SK-N-SH (cell line): ENCODE data around the gene VSIG8. TPM values are rescaled to one million over a fixed set of nuclear protein-coding genes. Genes with fewer than 3 reads are reported as not detected.

ENCODE experiments used
- CTCF ChIA-PET: fragments of 300-600, 350-600 bp; formaldehyde crosslinking; extraction: SDS; loops from one replicate; lab custom pipeline; 2021; lab: Yijun Ruan, JAX
- POLR2A ChIA-PET: fragments of 350-600 bp; sonication (Branson Sonifier 250); formaldehyde crosslinking; extraction: SDS; loops from one replicate; lab custom pipeline; 2020; ENCODE audit warnings: antibody characterized with exemption, inconsistent platforms; lab: Yijun Ruan, JAX
- DNase-seq: peaks from one replicate; pipeline ENCODE4 v3.0.0; 2012
- H2AFZ ChIP-seq: fragments of 200-600 bp; sonication (generic); 2 replicates; pipeline ENCODE4 v1.8.1; 2016; ENCODE audit warnings: antibody characterized with exemption, mild to moderate bottlenecking, low read depth
- H3F3A ChIP-seq: fragments of 200-600 bp; sonication (generic); replicated peaks from 2 replicates; pipeline ENCODE3; 2016; ENCODE audit warnings: antibody characterized with exemption, mild to moderate bottlenecking; ENCODE audit not compliant: insufficient read depth
- H3K27ac ChIP-seq, 2 experiments: fragments of 200-500 bp in 1 of 2; fragments of 200-600 bp in 1 of 2; sonication (Bioruptor generic) in 1 of 2; sonication (generic), shearing (Covaris generic) in 1 of 2; 2 replicates each; pipeline versions ENCODE4 v1.5.1 to v1.6.1; 2014 to 2016; ENCODE audit warnings: low read depth in 2 of 2, inconsistent platforms in 1 of 2, low read length in 1 of 2, mild to moderate bottlenecking in 1 of 2, mixed read lengths in 1 of 2
- H3K27me3 ChIP-seq: fragments of 200-600 bp; sonication (generic), shearing (Covaris generic); 2 replicates; pipeline ENCODE4 v1.6.1; 2016; ENCODE audit warnings: mixed run types; ENCODE audit not compliant: insufficient read depth
- H3K36me3 ChIP-seq, 2 experiments: fragments of 200-500 bp in 1 of 2; fragments of 200-600 bp in 1 of 2; sonication (Bioruptor generic) in 1 of 2; sonication (generic) in 1 of 2; replicated peaks in 1 of 2; 2 replicates each; pipeline versions ENCODE3 to v1.5.1; 2014 to 2016; ENCODE audit warnings: low read length in 1 of 2, mild to moderate bottlenecking in 1 of 2; ENCODE audit not compliant: insufficient read depth in 2 of 2, control insufficient read depth in 1 of 2
- H3K4me1 ChIP-seq, 2 experiments: fragments of 200-500 bp in 1 of 2; fragments of 200-600 bp in 1 of 2; sonication (Bioruptor generic) in 1 of 2; sonication (generic), shearing (Covaris generic) in 1 of 2; 2 replicates each; pipeline versions ENCODE4 v1.5.1 to v1.6.1; 2014 to 2016; ENCODE audit warnings: low read depth in 1 of 2, low read length in 1 of 2, mixed run types in 1 of 2; ENCODE audit not compliant: insufficient read depth in 2 of 2, control insufficient read depth in 1 of 2
- H3K4me2 ChIP-seq: fragments of 200-600 bp; sonication (generic), shearing (Covaris generic); 2 replicates; pipeline ENCODE4 v1.6.1; 2017; ENCODE audit warnings: mixed run types
- H3K4me3 ChIP-seq, 2 experiments: fragments of 200-500 bp in 1 of 2; fragments of 200-600 bp in 1 of 2; sonication (Bioruptor generic) in 1 of 2; sonication (generic), shearing (Covaris generic) in 1 of 2; 2 replicates each; pipeline versions ENCODE4 v1.5.1 to v1.8.1; 2014 to 2016; ENCODE audit warnings: low read depth in 2 of 2, inconsistent platforms in 1 of 2, low read length in 1 of 2, mild to moderate bottlenecking in 1 of 2, mixed read lengths in 1 of 2, moderate library complexity in 1 of 2
- H3K79me2 ChIP-seq: fragments of 200-600 bp; sonication (generic); 2 replicates; pipeline ENCODE4 v1.8.1; 2017; ENCODE audit warnings: mild to moderate bottlenecking; ENCODE audit not compliant: insufficient read depth
- H3K9ac ChIP-seq: fragments of 200-600 bp; sonication (generic); 2 replicates; pipeline ENCODE4 v1.6.1; 2017; ENCODE audit warnings: mixed run types
- H3K9me2 ChIP-seq: fragments of 200-600 bp; sonication (generic); 2 replicates; pipeline ENCODE4 v1.6.1; 2017; ENCODE audit warnings: mixed run types
- H3K9me3 ChIP-seq: fragments of 200-600 bp; sonication (generic); 2 replicates; pipeline ENCODE4 v1.6.1; 2017; ENCODE audit warnings: mixed run types, mild to moderate bottlenecking, moderate library complexity
- H4K20me1 ChIP-seq: fragments of 200-600 bp; sonication (generic); 2 replicates; pipeline ENCODE4 v1.6.1; 2017; ENCODE audit warnings: mild to moderate bottlenecking, mixed run types; ENCODE audit not compliant: insufficient read depth
- ELF1 ChIP-seq: IDR thresholded peaks from 2 replicates; pipeline ENCODE4 v1.4.0; 2012
- EP300 ChIP-seq, 2 experiments: IDR thresholded peaks; 2 replicates each; pipeline versions ENCODE4 v1.4.0 to v1.6.1; 2012; ENCODE audit warnings: borderline replicate concordance in 1 of 2, low read depth in 1 of 2, low read length in 1 of 2
- EZH2phosphoT487 ChIP-seq: fragments of 200-600 bp; sonication (generic); IDR thresholded peaks from 2 replicates; pipeline ENCODE4 v1.6.1; 2017; ENCODE audit warnings: low read depth, mixed run types, mild to moderate bottlenecking, antibody characterized with exemption, moderate library complexity, borderline replicate concordance
- FOSL2 ChIP-seq: IDR thresholded peaks from 2 replicates; pipeline ENCODE4 v1.4.0; 2012; ENCODE audit warnings: low read depth, mild to moderate bottlenecking, moderate library complexity, borderline replicate concordance
- FOXJ3 ChIP-seq: sonication (generic); formaldehyde crosslinking; IDR thresholded peaks from 2 replicates; pipeline ENCODE4 v1.5.1; 2020; ENCODE audit warnings: mild to moderate bottlenecking, missing genetic modification reagents
- FOXM1 ChIP-seq: IDR thresholded peaks from 2 replicates; pipeline ENCODE4 v1.4.0; 2012; ENCODE audit warnings: low read depth, mild to moderate bottlenecking
- GABPA ChIP-seq: IDR thresholded peaks from 2 replicates; pipeline ENCODE4 v1.4.0; 2012; ENCODE audit warnings: low read depth, mild to moderate bottlenecking
- MEF2A ChIP-seq: IDR thresholded peaks from 2 replicates; pipeline ENCODE4 v1.4.0; 2012; ENCODE audit warnings: low read depth, borderline replicate concordance
- MXI1 ChIP-seq: IDR thresholded peaks from 2 replicates; pipeline ENCODE4 v1.6.1; 2012; ENCODE audit warnings: mild to moderate bottlenecking, low read depth, low read length, improper control_type of control experiment
- NFIC ChIP-seq: IDR thresholded peaks from 2 replicates; pipeline ENCODE4 v1.4.0; 2012; ENCODE audit warnings: borderline replicate concordance
- POLR2AphosphoS5 ChIP-seq: IDR thresholded peaks from 2 replicates; pipeline ENCODE4 v1.6.1; 2012; ENCODE audit warnings: low read depth, low read length
- RAD21 ChIP-seq: IDR thresholded peaks from 2 replicates; pipeline ENCODE4 v1.6.1; 2012; ENCODE audit warnings: mild to moderate bottlenecking, low read length
- RCOR1 ChIP-seq: fragments of 150-350 bp; IDR thresholded peaks from 2 replicates; pipeline ENCODE4 v1.6.1; 2017; ENCODE audit warnings: antibody characterized with exemption, low read length
- RFX5 ChIP-seq: IDR thresholded peaks from 2 replicates; pipeline ENCODE4 v1.6.1; 2012; ENCODE audit warnings: mild to moderate bottlenecking, improper control_type of control experiment, low read length
- RXRA ChIP-seq: IDR thresholded peaks from 2 replicates; pipeline ENCODE4 v1.4.0; 2012; ENCODE audit warnings: low read depth, mild to moderate bottlenecking, borderline replicate concordance
- SMC3 ChIP-seq: IDR thresholded peaks from 2 replicates; pipeline ENCODE4 v1.6.1; 2012; ENCODE audit warnings: low read depth, low read length, improper control_type of control experiment
- TAF1 ChIP-seq: IDR thresholded peaks from 2 replicates; pipeline ENCODE4 v1.6.1; 2012; ENCODE audit warnings: low read depth, mild to moderate bottlenecking, low read length, moderate library complexity, borderline replicate concordance
- TCF12 ChIP-seq: IDR thresholded peaks from 2 replicates; pipeline ENCODE4 v1.4.0; 2012
- TEAD4 ChIP-seq: IDR thresholded peaks from 2 replicates; pipeline ENCODE4 v1.4.0; 2012; ENCODE audit warnings: mild to moderate bottlenecking, borderline replicate concordance; ENCODE audit not compliant: insufficient read depth
- USF1 ChIP-seq: IDR thresholded peaks from 2 replicates; pipeline ENCODE4 v1.4.0; 2012; ENCODE audit warnings: low read depth, borderline replicate concordance
- USF2 ChIP-seq: fragments of 150-350 bp; IDR thresholded peaks from 2 replicates; pipeline ENCODE4 v1.6.1; 2017; ENCODE audit warnings: antibody characterized with exemption, low read length, low read depth, borderline replicate concordance
- WGBS: methylation state at CpG from one replicate; pipeline ENCODE4 v1.1.6; 2017; ENCODE audit warnings: low lambda C conversion rate; 5-methylcytosine and 5-hydroxymethylcytosine counted together
- polyA plus RNA-seq, 3 experiments: library from polyadenylated mRNA; depleted of rRNA; stranded (reverse); fragments of >200 nt; gene quantifications; 2 replicates each; pipeline ENCODE4 v1.2.3, GENCODE V29; 2012
- TF ChIP-seq, protein P1 (sequence below): fragments of 200-600 bp; sonication (generic); IDR thresholded peaks from 2 replicates; pipeline ENCODE4 v1.6.1; 2017; ENCODE audit warnings: antibody characterized with exemption, mild to moderate bottlenecking, moderate library complexity
- TF ChIP-seq, protein P2 (sequence below): IDR thresholded peaks from 2 replicates; pipeline ENCODE4 v1.4.0; 2012; ENCODE audit warnings: low read depth, borderline replicate concordance
- TF ChIP-seq, protein P3 (sequence below): fragments of 150-350 bp; IDR thresholded peaks from 2 replicates; pipeline ENCODE4 v1.6.1; 2016; ENCODE audit warnings: mild to moderate bottlenecking, low read depth, low read length
- TF ChIP-seq, protein P4 (sequence below): IDR thresholded peaks from 2 replicates; pipeline ENCODE4 v1.4.0; 2012; ENCODE audit warnings: low read depth

Gene VSIG8
- polyA plus RNA-seq, 1 of the 3 experiments (the other 2 are of a cell fraction): not detected

DNA sequence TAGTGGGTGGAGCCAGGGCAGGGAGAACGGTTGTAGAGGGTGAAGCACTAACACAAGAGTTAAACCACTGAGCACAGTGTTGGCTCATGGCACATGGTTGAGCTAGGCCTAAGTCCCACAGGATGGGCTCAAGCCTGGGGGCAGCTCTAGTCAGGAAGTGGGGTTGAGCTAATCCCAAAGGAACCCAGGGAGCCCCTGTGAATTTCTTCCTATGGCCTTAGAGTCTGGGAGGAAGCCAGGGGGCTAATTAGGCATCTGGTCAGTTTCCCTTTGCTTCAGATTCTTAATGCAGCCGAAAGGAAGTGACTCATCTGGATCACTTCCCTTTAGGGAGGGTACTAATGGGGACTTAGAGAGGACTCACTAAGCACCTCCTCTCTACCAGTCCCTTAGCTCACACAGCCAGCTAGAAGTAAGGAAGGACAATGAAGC lies 27.4 kb upstream of the VSIG8 start:
- DNase-seq: peak; percentile 39
- H3F3A ChIP-seq: peaks cover 9% of the 10 kb centered on the region
- H3K27ac ChIP-seq: peak overlapping the region; percentile 78 to 94
- peaks cover 13 to 25% of the 10 kb centered on the region in 2 experiments for H3K4me1 ChIP-seq
- no peaks in the 10 kb centered on the region for H3K79me2 ChIP-seq
- no peak overlapping the region for H3K4me3 ChIP-seq
- WGBS: 20% methylated on average over 2 of the region's 2 CpGs
- no peaks in the 10 kb centered on the region for H4K20me1 ChIP-seq
- no peaks in the 10 kb centered on the region for H3K9me2 ChIP-seq
- peak overlapping the region; percentile 61 for H2AFZ ChIP-seq
- peak overlapping the region; percentile 41; the same call in 1 of the 2 replicates for H3K4me2 ChIP-seq
- ChIA-PET POLR2A (interaction anchor here (1.8 kb wide), 1 partner anchor 91 kb away, joined by 6 read pairs; no protein-coding TSS in a partner anchor), CTCF (interaction anchor here (0.6 to 14.6 kb wide), 20 partner anchors 9 to 1130 kb away, joined by 3 to 533 read pairs (median 7); partner anchors contain the start of genes DUSP23 and FCRL6)
- H3K27me3 ChIP-seq: no peaks in the 10 kb centered on the region
- H3K9me3 ChIP-seq: no peaks in the 10 kb centered on the region
- H3K9ac ChIP-seq: peak overlapping the region; percentile 28; the same call in 1 of the 2 replicates
- no peaks in the 10 kb centered on the region for H3K36me3 ChIP-seq
- TF ChIP-seq POLR2AphosphoS5: peak; percentile 77; the same call in 1 of the 2 replicates
- no peak for TF ChIP-seq RCOR1
- no peak for TF ChIP-seq FOXJ3 (CRISPR knock-in tag)
- peak; percentile 94 for TF ChIP-seq NFIC
- TF ChIP-seq, protein P1, sequence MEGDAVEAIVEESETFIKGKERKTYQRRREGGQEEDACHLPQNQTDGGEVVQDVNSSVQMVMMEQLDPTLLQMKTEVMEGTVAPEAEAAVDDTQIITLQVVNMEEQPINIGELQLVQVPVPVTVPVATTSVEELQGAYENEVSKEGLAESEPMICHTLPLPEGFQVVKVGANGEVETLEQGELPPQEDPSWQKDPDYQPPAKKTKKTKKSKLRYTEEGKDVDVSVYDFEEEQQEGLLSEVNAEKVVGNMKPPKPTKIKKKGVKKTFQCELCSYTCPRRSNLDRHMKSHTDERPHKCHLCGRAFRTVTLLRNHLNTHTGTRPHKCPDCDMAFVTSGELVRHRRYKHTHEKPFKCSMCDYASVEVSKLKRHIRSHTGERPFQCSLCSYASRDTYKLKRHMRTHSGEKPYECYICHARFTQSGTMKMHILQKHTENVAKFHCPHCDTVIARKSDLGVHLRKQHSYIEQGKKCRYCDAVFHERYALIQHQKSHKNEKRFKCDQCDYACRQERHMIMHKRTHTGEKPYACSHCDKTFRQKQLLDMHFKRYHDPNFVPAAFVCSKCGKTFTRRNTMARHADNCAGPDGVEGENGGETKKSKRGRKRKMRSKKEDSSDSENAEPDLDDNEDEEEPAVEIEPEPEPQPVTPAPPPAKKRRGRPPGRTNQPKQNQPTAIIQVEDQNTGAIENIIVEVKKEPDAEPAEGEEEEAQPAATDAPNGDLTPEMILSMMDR: no peak
- TF ChIP-seq ELF1: peak; percentile 47; the same call in 1 of the 2 replicates
- no peak for TF ChIP-seq USF1
- no peak for TF ChIP-seq FOXM1
- TF ChIP-seq, protein P2, sequence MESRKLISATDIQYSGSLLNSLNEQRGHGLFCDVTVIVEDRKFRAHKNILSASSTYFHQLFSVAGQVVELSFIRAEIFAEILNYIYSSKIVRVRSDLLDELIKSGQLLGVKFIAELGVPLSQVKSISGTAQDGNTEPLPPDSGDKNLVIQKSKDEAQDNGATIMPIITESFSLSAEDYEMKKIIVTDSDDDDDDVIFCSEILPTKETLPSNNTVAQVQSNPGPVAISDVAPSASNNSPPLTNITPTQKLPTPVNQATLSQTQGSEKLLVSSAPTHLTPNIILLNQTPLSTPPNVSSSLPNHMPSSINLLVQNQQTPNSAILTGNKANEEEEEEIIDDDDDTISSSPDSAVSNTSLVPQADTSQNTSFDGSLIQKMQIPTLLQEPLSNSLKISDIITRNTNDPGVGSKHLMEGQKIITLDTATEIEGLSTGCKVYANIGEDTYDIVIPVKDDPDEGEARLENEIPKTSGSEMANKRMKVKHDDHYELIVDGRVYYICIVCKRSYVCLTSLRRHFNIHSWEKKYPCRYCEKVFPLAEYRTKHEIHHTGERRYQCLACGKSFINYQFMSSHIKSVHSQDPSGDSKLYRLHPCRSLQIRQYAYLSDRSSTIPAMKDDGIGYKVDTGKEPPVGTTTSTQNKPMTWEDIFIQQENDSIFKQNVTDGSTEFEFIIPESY: no peak
- TF ChIP-seq, protein P3, sequence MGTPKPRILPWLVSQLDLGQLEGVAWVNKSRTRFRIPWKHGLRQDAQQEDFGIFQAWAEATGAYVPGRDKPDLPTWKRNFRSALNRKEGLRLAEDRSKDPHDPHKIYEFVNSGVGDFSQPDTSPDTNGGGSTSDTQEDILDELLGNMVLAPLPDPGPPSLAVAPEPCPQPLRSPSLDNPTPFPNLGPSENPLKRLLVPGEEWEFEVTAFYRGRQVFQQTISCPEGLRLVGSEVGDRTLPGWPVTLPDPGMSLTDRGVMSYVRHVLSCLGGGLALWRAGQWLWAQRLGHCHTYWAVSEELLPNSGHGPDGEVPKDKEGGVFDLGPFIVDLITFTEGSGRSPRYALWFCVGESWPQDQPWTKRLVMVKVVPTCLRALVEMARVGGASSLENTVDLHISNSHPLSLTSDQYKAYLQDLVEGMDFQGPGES: no peak
- TF ChIP-seq EZH2phosphoT487: no peak
- TF ChIP-seq, protein P4, sequence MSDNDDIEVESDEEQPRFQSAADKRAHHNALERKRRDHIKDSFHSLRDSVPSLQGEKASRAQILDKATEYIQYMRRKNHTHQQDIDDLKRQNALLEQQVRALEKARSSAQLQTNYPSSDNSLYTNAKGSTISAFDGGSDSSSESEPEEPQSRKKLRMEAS: peak; percentile 96
- TF ChIP-seq TAF1: no peak
- peak; percentile 46; the same call in 1 of the 2 replicates for TF ChIP-seq TEAD4
- TF ChIP-seq MXI1: no peak
- peak; percentile 47 for TF ChIP-seq GABPA
- TF ChIP-seq USF2: no peak
- TF ChIP-seq EP300 (IDR thresholded peaks at IDR 0.05; ENCODE audit: borderline replicate concordance in 1 of 2, low read depth in 1 of 2, low read length in 1 of 2): peak in 1 of 2 experiments; percentile 77; a peak in 1 of 4 replicates
- TF ChIP-seq RAD21: no peak
- TF ChIP-seq TCF12: peak; percentile 90
- TF ChIP-seq RFX5: no peak
- no peak for TF ChIP-seq SMC3
- TF ChIP-seq FOSL2: peak; percentile 90
- peak; percentile 42; the same call in 1 of the 2 replicates for TF ChIP-seq RXRA
- TF ChIP-seq MEF2A: no peak; the same call in 1 of the 2 replicates
